Measurements from ENCODE around the gene DTNB.

DTNB gene

DNA sequence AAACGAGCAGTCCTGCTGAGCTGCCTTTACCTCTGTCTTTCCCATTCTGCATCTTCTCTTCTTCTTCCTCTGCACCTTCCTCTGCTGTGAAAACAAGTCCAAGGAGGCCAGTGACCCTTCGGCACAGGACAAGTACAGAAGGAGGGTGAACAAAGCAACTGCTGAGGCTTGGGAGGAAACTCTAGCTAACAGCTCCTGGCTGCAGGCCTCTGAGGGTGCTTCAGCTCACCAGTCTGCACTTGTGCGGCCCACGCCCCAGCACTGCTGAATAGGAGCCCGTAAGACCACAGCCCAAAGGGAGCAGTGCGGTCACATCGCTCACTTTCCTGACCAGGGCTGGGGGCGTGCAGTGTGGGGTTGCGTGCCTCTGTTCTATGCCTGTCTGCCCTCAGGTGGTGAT, 289.6 kb downstream of the DTNB start:
- Histone ChIP-seq H3K4me1 (peaks cover 15 to 23% (median 20%) of the 10 kb centered on the region in 10 experiments), H3K27me3 (no peaks in the 10 kb centered on the region), H3K36me3 (peaks cover 0 to 21% (median 0%) of the 10 kb centered on the region in 11 experiments; a peak in 5 of 22 replicates), H3K4me2 (no peak overlapping the region), H3K9ac (no peak overlapping the region), H3K27ac (no peak overlapping the region), H3K9me3 (replicated peaks in 1 of 11) (peaks cover 0 to 12% (median 8%) of the 10 kb centered on the region in 11 experiments; a peak in 13 of 22 replicates), H3K4me3 (no peak overlapping the region), H4K20me1 (no peaks in the 10 kb centered on the region; a peak in 1 of 22 replicates)
- TF ChIP-seq Cebpa-rat (IDR thresholded peaks at IDR 0.05), result no peak

DNA sequence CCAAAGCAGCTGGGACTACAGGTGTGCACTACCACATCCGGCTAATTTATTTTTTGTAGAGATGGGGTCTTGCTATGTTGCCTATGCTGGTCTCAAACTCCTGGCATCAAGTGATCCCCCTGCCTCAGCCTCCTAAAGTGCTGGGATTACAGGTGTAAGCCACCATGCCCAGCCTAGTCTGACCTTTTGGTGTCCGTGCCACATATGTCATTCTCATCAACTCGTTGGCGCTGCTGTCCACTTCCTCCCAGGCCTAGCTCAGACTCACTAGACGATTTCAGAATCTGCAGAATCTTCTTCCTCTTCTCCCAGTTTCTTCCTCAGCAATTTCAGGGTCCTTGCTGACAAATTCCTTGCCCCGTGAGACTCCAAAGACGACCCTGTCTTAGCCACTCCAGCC, 291.9 kb downstream of the DTNB start:
- Histone ChIP-seq H4K20me1 (no peaks in the 10 kb centered on the region; a peak in 1 of 22 replicates), H3K4me2 (peak overlapping the region in 3 of 11 experiments; percentile 10 to 64 (median 27); a peak in 6 of 22 replicates), H3K9me3 (replicated peaks in 1 of 11) (peaks cover 0 to 17% (median 10%) of the 10 kb centered on the region in 11 experiments; a peak in 13 of 22 replicates), H3K27ac (no peak overlapping the region), H3K27me3 (no peaks in the 10 kb centered on the region), H3K9ac (no peak overlapping the region), H3K4me1 (peaks cover 37 to 46% (median 42%) of the 10 kb centered on the region in 10 experiments), H3K4me3 (no peak overlapping the region), H3K36me3 (peaks cover 0 to 5% (median 0%) of the 10 kb centered on the region in 11 experiments; a peak in 1 of 22 replicates)
- TF ChIP-seq Cebpa-rat (IDR thresholded peaks at IDR 0.05), result no peak

DNA sequence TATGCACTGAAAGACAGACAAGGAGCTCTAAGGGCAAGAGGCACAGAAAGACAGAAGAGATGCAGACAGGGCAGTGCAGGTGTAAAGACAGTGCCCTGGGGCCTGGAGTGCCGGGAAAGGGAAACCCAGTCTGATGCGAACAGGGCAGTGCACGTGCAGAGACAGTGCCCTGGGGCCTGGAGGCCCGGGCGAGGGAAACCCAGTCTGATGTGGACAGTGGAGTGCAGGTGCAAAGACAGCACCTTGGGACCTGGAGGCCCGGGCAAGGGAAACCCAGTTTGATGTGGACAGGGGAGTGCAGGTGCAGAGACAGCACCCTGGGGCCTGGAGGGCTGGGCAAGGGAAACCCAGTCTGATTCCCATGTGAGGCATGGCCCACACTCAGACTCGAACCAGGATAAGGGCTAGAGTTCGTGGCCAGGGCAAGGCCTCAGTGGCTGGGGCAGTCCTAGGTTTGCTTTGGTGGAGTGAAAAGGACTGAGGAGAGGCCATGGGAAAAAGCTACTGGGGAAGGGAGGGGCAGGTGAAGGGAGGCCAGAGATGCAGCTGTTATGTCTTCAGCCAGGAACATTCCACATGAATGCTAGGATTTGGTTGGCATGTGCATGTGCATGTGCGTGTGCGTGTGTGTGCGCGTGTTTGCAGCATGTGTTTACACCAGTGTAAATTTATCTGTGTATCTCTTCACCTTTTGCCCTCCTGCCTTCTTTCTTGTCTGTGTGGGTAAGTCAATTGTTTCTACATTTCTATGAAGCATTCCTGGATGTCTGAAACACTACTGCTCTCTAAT, 292.6 kb downstream of the DTNB start:
- no peaks in the 10 kb centered on the region for H3K27me3 ChIP-seq
- H3K9ac ChIP-seq, result no peak overlapping the region
- H3K4me1 ChIP-seq, result peaks cover 44 to 53% (median 50%) of the 10 kb centered on the region in 10 experiments
- H3K36me3 ChIP-seq, result peaks cover 0 to 1% (median 0%) of the 10 kb centered on the region in 11 experiments; a peak in 1 of 22 replicates
- peak overlapping the region in 9 of 11 experiments; percentile 1 to 89 (median 31); a peak in 14 of 22 replicates for H3K4me2 ChIP-seq
- H3K27ac ChIP-seq, result no peak overlapping the region
- no peak for TF ChIP-seq Cebpa-rat (IDR thresholded peaks at IDR 0.05)
- no peak overlapping the region for H3K4me3 ChIP-seq
- H4K20me1 ChIP-seq, result no peaks in the 10 kb centered on the region; a peak in 1 of 22 replicates
- H3K9me3 ChIP-seq (replicated peaks in 1 of 11), result peaks cover 0 to 17% (median 10%) of the 10 kb centered on the region in 11 experiments; a peak in 13 of 22 replicates

DNA sequence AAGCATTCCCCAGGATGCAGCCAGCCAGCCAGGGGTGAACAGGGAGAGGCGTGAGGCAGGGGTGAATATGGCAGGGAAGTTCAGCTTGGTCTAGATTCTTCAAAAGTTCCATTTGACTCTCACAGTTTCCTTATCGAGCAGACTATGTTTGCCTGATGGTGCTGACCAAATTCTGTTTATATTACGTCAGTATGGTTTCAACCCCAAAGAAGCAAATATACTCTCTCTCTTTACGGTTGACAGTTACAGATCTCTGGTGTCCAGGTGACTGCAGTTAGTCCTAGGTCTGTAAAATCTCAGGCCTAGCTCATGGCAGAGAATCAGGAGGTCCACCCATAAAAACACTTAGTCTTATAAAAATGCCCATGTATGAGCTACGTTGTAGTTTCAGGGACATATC, 293.4 kb downstream of the DTNB start:
- Histone ChIP-seq H3K9ac (no peak overlapping the region), H3K36me3 (no peaks in the 10 kb centered on the region), H3K4me2 (peak overlapping the region in 8 of 11 experiments; percentile 79 to 97 (median 92); a peak in 16 of 22 replicates), H3K27me3 (no peaks in the 10 kb centered on the region), H4K20me1 (no peaks in the 10 kb centered on the region; a peak in 1 of 22 replicates), H3K27ac (no peak overlapping the region), H3K4me1 (peaks cover 45 to 56% (median 53%) of the 10 kb centered on the region in 10 experiments), H3K4me3 (no peak overlapping the region), H3K9me3 (replicated peaks in 1 of 11) (peaks cover 0 to 17% (median 10%) of the 10 kb centered on the region in 11 experiments; a peak in 13 of 22 replicates)
- TF ChIP-seq Cebpa-rat (IDR thresholded peaks at IDR 0.05), result no peak

DNA sequence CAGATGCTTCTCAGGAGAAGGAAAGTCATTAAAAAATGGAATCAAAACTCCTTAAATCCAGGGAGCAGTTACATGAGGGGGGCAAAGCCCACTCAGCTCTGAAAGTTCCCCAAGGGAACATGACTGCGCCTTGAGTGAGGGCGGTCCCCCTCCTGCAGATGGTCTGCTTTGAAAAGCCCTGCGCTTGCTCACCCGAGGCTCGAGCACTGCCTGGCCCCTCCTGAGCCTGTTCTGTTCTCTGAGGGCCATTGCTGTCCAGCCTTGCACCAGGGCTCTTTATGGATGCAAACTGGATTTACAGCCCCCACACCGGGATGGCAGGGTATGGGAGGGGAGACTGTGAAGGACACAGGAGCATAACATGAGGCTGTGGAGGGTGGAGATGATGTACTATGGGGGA, 293.8 kb downstream of the DTNB start:
- no peak overlapping the region for H3K4me3 ChIP-seq

DNA sequence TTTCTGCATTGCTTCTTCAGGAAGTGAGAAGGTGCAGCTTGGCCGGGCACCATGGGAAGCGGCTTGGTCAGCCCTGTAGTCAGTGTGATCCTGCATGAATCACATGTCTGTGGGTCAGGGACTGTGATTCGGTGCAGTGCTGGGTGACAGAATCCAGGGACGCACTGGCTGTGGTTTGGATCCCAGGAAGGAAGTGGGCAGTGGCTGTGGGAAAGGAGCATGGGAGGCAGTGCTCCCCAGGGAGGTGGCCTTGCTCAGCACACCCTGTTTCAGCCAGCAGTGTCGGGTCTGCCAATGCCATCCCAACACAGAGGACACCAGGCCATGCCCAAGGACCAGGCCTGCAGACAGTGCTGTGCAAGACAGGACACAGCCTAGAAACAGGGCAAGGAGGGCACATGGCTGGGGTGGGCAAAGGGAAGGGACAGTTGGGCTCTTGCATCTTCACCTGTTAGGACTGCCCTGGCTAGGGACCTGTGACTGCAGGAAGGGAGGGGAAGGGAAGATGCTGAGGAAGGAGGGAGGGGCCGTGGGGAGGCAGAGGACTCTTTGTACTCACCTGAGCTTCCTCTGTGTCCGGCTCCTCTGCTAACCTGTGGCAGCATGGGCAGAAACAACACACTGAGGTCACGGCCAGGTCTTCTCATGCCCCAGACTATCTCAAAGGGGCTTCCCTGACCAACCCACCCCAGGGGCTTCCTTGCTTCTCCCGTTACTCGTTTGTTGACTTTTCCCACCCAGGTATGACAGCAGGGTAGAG, 294.5 kb downstream of the DTNB start:
- Histone ChIP-seq H3K36me3 (no peaks in the 10 kb centered on the region), H3K9ac (no peak overlapping the region), H3K9me3 (replicated peaks in 1 of 11) (peaks cover 0 to 17% (median 10%) of the 10 kb centered on the region in 11 experiments; a peak in 13 of 22 replicates), H3K4me1 (peaks cover 48 to 62% (median 54%) of the 10 kb centered on the region in 10 experiments), H4K20me1 (no peaks in the 10 kb centered on the region; a peak in 2 of 22 replicates), H3K4me3 (no peak overlapping the region; a peak in 1 of 20 replicates), H3K27ac (no peak overlapping the region), H3K4me2 (peak overlapping the region; percentile 77 to 97 (median 91)), H3K27me3 (no peaks in the 10 kb centered on the region)
- TF ChIP-seq Cebpa-rat (IDR thresholded peaks at IDR 0.05), result no peak

More for the DNA sequence above, 293.8 kb downstream of the DTNB start:
- no peak for TF ChIP-seq Cebpa-rat (IDR thresholded peaks at IDR 0.05)
- H3K27me3 ChIP-seq, result no peaks in the 10 kb centered on the region
- H3K9ac ChIP-seq, result no peak overlapping the region
- peaks cover 45 to 56% (median 53%) of the 10 kb centered on the region in 10 experiments for H3K4me1 ChIP-seq
- peak overlapping the region; percentile 77 to 97 (median 91); a peak in 20 of 22 replicates for H3K4me2 ChIP-seq
- no peaks in the 10 kb centered on the region; a peak in 2 of 22 replicates for H4K20me1 ChIP-seq
- peaks cover 0 to 17% (median 10%) of the 10 kb centered on the region in 11 experiments; a peak in 13 of 22 replicates for H3K9me3 ChIP-seq (replicated peaks in 1 of 11)
- no peaks in the 10 kb centered on the region for H3K36me3 ChIP-seq
- H3K27ac ChIP-seq, result no peak overlapping the region

DNA sequence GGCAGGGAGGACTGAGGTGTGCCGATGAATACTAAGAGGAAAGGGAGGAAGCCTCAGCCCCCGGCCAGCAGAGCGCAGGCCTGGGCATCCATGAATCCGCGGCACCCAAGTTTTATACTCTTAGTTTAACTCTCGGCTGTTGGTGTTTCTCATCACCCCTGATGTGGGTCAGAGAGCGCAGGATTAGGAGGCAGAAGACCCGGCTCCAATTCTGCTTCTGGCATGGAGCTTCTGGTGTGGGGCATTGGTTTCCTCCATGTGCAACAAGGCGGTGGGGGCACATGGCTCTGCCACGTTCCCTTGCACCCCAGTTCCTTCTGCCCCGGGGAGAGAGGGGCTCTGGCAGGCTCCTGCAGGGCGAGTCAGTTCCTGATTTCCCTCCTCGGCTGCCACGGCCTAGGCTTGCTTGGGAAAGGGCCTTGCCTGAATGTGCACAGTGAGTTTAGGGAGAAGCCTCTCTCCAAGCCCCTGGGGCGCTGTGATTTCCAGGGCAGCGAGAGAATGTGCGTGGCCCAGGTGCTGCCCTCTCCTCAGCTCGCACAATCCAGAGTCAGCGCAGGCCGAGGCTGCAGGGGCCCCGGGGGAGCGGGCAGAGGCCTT, 295.5 kb downstream of the DTNB start:
- H3K4me2 ChIP-seq, result peak overlapping the region; percentile 77 to 97 (median 91)
- peak overlapping the region in 4 of 11 experiments; percentile 24 to 64 (median 60); a peak in 4 of 22 replicates for H3K9ac ChIP-seq
- no peak for TF ChIP-seq Cebpa-rat (IDR thresholded peaks at IDR 0.05)
- no peaks in the 10 kb centered on the region; a peak in 2 of 22 replicates for H4K20me1 ChIP-seq
- peaks cover 50 to 72% (median 63%) of the 10 kb centered on the region in 10 experiments for H3K4me1 ChIP-seq
- H3K36me3 ChIP-seq, result no peaks in the 10 kb centered on the region
- no peak overlapping the region; a peak in 1 of 20 replicates for H3K4me3 ChIP-seq
- H3K27ac ChIP-seq, result peak overlapping the region in 6 of 11 experiments; percentile 62 to 71 (median 63); a peak in 7 of 22 replicates
- no peaks in the 10 kb centered on the region for H3K27me3 ChIP-seq
- peaks cover 0 to 17% (median 10%) of the 10 kb centered on the region in 11 experiments; a peak in 13 of 22 replicates for H3K9me3 ChIP-seq (replicated peaks in 1 of 11)
